ENCODE data around the gene EIF5B. TPM values are rescaled to one million over a fixed set of nuclear protein-coding genes. Genes with fewer than 3 reads are reported as not detected.

Gene EIF5B
- total RNA-seq, 1 donor = 27.1 TPM

GRCh38 chr2:99422599-99422998, 85.4 kb downstream of the EIF5B start:
- TF ChIP-seq CTCF (IDR thresholded peaks at IDR 0.05; ENCODE audit: insufficient read depth, low read length) = no peak
- no peak for DNase-seq (ENCODE audit: low read depth)
- H3K4me3 ChIP-seq (ENCODE audit: low read depth, low read length) = no peak overlapping the region

- H3K4me3 ChIP-seq (ENCODE audit: low read depth, low read length) = no peak overlapping the region
- TF ChIP-seq CTCF (IDR thresholded peaks at IDR 0.05; ENCODE audit: insufficient read depth, low read length) = no peak
- no peak for DNase-seq (ENCODE audit: low read depth)
These were observed 87.2 kb downstream of the EIF5B start for GRCh38 chr2:99424371-99424770.

GRCh38 chr2:99425022-99425421, 87.8 kb downstream of the EIF5B start:
- no peak overlapping the region for H3K4me3 ChIP-seq (ENCODE audit: low read depth, low read length)
- TF ChIP-seq CTCF (IDR thresholded peaks at IDR 0.05; ENCODE audit: insufficient read depth, low read length) = no peak
- DNase-seq (ENCODE audit: low read depth) = peak; percentile 89

- TF ChIP-seq CTCF (IDR thresholded peaks at IDR 0.05; ENCODE audit: insufficient read depth, low read length) = no peak
- no peak overlapping the region for H3K4me3 ChIP-seq (ENCODE audit: low read depth, low read length)
- DNase-seq (ENCODE audit: low read depth) = peak; percentile 46
These were observed 93.6 kb downstream of the EIF5B start for GRCh38 chr2:99430614-99431291.

GRCh38 chr2:99431587-99432275, 94.5 kb downstream of the EIF5B start:
- no peak for TF ChIP-seq CTCF (IDR thresholded peaks at IDR 0.05; ENCODE audit: insufficient read depth, low read length)
- no peak for DNase-seq (ENCODE audit: low read depth)

GRCh38 chr2:99433340-99433739, 96.2 kb downstream of the EIF5B start:
- no peak overlapping the region for H3K4me3 ChIP-seq (ENCODE audit: low read depth, low read length)
- TF ChIP-seq CTCF (IDR thresholded peaks at IDR 0.05; ENCODE audit: insufficient read depth, low read length) = no peak
- DNase-seq (ENCODE audit: low read depth) = no peak

More at GRCh38 chr2:99431587-99432275, 94.5 kb downstream of the EIF5B start:
- no peak overlapping the region for H3K4me3 ChIP-seq (ENCODE audit: low read depth, low read length)

Measured in fibroblast of the aortic adventitia (primary cell).